Stimulated activated CD4-positive, alpha-beta T cell treated with anti-CD3 and anti-CD28 coated beads, Interleukin-1b, Interleukin-23, amount 100 ng/mL, for 1 hour (primary cell): ENCODE measurements around the gene MMP13.

ENCODE experiments used
- DNase-seq, 2 donors: peaks; one replicate each; pipeline ENCODE4 v3.0.0-alpha.2; 2020; ENCODE audit warnings: low read depth in 2 of 2

MMP13 gene

GRCh38 chr11:102900346-102900745 lies 55.2 kb downstream of the MMP13 start:
- no peak for DNase-seq
